Measurements from ENCODE around the gene HSD17B14. TPM values are rescaled to one million over a fixed set of nuclear protein-coding genes. Genes with fewer than 3 reads are reported as not detected.
"Not testable (repeated sequence)": the region's sequence is repeated elsewhere in the genome, so short reads cannot be mapped to it uniquely, and the experiment has no call there.

The HSD17B14 gene
- total RNA-seq: 24.4 TPM

- peak; percentile 61 for DNase-seq (ENCODE audit: low spot score)
These were observed at the start of gene HSD17B14 for GRCh38 chr19:48836089-48837017. HSD17B14 (minus strand) TSS chr19:48836491; CDS start chr19:48836411, 80 bp downstream.

GRCh38 chr19:48883726-48884125, 47.4 kb upstream of the HSD17B14 start:
- DNase-seq (ENCODE audit: low spot score): no peak

- DNase-seq (ENCODE audit: low spot score): no peak
These were observed 45.7 kb upstream of the HSD17B14 start for GRCh38 chr19:48881741-48882657.

GRCh38 chr19:48879696-48880095, 43.4 kb upstream of the HSD17B14 start:
- not testable (repeated sequence) for DNase-seq (ENCODE audit: low spot score)

- no peak for DNase-seq (ENCODE audit: low spot score)
These were observed 42.8 kb upstream of the HSD17B14 start for GRCh38 chr19:48879025-48879637.

- DNase-seq (ENCODE audit: low spot score): no peak
These were observed 42.1 kb upstream of the HSD17B14 start for GRCh38 chr19:48878196-48879024.

GRCh38 chr19:48877855-48878195, 41.5 kb upstream of the HSD17B14 start:
- no peak for DNase-seq (ENCODE audit: low spot score)

GRCh38 chr19:48876043-48876981, 40.0 kb upstream of the HSD17B14 start:
- not testable (repeated sequence) for DNase-seq (ENCODE audit: low spot score)

- no peak for DNase-seq (ENCODE audit: low spot score)
These were observed 38.2 kb upstream of the HSD17B14 start for GRCh38 chr19:48874303-48875135.

GRCh38 chr19:48873476-48874302, 37.4 kb upstream of the HSD17B14 start:
- no peak for DNase-seq (ENCODE audit: low spot score)

GRCh38 chr19:48872884-48873475, 36.7 kb upstream of the HSD17B14 start:
- DNase-seq (ENCODE audit: low spot score): peak; percentile 93

GRCh38 chr19:48872182-48872883, 36.0 kb upstream of the HSD17B14 start, which contains the start of gene PPP1R15A:
PPP1R15A (plus strand) TSS chr19:48872421; CDS start chr19:48873234, 813 bp downstream.
- peak; percentile 100 for DNase-seq (ENCODE audit: low spot score)

- not testable (repeated sequence) for DNase-seq (ENCODE audit: low spot score)
These were observed 35.3 kb upstream of the HSD17B14 start for GRCh38 chr19:48871471-48872181.

- no peak for DNase-seq (ENCODE audit: low spot score)
These were observed 33.8 kb upstream of the HSD17B14 start for GRCh38 chr19:48870048-48870447.

GRCh38 chr19:48868114-48868886, 32.0 kb upstream of the HSD17B14 start, which contains the start of gene PLEKHA4:
PLEKHA4 (minus strand) TSS chr19:48868617; CDS start chr19:48867620, 997 bp downstream.
- DNase-seq (ENCODE audit: low spot score): peak; percentile 78
